Stimulated activated CD8-positive, alpha-beta memory T cell treated with anti-CD3 and anti-CD28 coated beads, Interleukin-12 subunit alpha, Interleukin-12 subunit beta, amount 100 ng/mL, for 4 hours (primary cell): ENCODE measurements around the gene GMIP.
"Not testable (repeated sequence)": the region's sequence is repeated elsewhere in the genome, so short reads cannot be mapped to it uniquely, and the experiment has no call there.

Experiments used
- DNase-seq: peaks from one replicate; pipeline ENCODE4 v3.0.0-alpha.2; 2020; ENCODE audit warnings: low read depth

GMIP gene

GRCh38 chr19:19606686-19607085 lies 36.8 kb downstream of the GMIP start:
- DNase-seq, result not testable (repeated sequence)

GRCh38 chr19:19606021-19606420 lies 37.4 kb downstream of the GMIP start:
- DNase-seq, result no peak

- DNase-seq, result no peak
These were observed 40.6 kb downstream of the GMIP start for GRCh38 chr19:19602713-19603324.

DNA sequence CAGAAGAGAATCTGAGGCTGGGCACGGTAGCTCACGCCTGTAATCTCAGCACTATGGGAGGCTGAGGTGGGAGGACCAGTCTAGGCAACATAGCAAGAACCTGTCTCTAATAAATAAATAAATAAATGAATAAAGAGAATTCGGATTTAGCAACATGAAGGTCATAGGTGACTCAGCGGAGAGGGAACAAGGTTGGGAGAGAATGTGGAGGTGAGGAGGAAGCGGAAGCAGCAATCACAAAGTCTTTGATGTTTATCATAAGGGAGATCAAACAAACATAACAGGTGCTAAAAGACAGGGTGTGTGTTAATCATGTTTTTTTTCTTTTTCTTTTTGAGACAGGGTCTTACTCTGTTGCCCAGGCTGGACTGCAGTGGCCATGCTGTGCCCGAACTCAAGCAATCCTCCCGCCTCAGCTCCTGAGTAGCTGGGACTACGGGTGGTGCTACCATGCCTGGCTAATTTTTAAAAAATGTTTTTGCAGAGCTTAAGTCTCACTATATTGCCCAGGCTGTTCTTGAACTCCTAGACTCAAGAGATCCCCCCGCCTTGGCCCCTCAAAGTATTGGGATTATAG lies 41.2 kb downstream of the GMIP start:
- no peak for DNase-seq

DNA sequence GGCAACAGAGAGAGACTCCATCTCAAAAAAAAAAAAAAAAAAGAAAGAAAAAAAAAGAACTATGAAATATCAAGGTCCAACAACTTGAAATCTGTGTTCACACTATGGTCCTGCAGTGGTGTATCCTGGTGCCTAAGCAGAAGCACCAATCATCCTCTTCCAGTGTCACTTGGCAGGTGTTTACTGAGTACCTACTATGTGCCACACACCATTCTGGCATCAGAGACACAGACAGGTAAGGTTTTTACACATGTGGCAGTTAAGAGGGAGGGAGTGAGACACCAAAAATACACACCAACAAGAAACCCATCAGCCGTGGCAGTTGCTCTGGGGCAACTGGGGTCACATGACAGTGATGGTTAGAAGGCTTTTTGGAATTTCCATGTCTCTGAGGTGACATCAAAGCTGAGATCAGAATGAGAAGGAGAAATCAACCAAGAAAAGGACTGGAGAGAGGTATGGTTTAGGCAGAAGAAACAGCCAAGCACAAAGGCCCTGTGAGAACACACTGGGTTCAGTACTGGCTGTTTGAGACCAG lies 42.6 kb downstream of the GMIP start:
- no peak for DNase-seq

DNA sequence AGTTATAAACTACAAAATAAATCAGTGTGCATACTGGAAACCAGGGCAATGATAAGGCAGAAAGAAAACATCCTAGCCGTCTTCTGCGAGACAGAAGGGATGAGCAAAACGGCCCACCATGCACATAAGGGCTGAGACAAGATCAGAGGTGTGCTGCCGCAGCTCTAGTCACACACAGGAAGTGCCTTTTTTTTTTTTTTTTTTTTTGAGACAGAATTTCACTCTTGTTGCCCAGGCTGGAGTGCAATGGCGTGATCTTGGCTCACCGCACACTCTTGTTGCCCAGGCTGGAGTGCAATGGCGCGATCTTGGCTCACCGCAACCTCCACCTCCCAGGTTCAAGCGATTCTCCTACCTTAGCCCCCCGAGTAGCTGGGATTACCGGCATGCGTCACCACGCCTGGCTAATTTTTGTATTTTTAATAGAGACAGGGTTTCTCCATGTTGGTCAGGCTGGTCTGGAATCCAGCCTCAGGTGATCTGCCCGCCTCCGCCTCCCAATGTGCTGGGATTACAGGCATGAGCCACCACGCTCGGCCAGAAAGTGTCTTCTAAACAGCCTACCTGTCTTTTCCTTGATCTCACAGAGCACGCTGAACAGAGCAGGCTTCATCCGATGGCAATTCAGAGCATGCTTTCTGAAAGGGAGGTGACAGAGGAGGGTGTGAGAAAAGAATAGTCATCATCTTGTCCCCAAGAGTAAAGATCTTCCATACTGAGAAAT lies 44.6 kb downstream of the GMIP start:
- DNase-seq, result peak; percentile 29

DNA sequence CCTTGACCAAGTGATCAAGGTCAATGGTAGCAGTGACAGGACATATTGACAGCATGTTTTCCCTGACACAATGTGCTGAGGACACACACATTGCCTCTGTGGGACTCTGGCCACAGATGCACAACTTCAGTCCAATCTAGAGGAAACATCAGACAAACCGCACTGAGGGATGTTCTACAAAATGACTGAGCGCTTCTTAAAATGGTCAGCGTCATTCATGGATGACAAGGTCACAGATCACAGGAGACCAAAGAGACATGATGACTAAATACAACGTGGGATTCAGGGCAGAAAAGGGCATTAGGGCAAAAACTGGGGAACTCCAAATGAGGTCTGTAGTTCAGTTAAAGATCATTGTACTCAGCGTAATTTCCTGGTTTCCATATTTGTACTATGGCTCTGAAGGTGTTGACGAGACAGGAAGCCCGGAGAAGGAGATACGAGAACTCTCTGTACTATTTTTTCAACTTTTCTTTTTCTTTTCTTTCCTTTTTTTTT lies 45.6 kb downstream of the GMIP start:
- DNase-seq, result no peak

- DNase-seq, result no peak
These were observed 48.2 kb downstream of the GMIP start for GRCh38 chr19:19595171-19595701.

DNA sequence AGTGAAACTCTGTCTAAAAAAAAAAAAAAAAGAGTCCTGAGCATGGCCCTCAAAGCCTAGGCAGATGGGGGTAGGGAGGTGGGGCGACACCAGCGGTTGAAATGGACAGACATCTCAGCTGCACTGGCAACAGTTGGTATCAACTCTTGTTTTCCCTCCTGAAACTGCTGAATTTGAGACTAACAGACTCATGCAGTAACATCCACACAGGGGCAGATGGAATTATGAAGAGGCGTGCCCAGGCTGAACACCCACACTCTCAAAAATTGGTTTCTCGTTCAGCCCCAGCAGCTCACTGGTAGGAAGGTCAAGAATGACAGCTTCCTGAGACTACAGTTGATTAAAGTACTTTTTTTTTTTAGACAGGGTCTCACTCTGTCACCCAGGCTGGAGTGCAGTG lies 49.1 kb downstream of the GMIP start:
- DNase-seq, result no peak

GRCh38 chr19:19592690-19593089 lies 50.8 kb downstream of the GMIP start:
- no peak for DNase-seq

- DNase-seq, result peak; percentile 34
These were observed 52.2 kb downstream of the GMIP start for GRCh38 chr19:19591133-19591825.

GRCh38 chr19:19588546-19588945 lies 54.9 kb downstream of the GMIP start:
- no peak for DNase-seq

GRCh38 chr19:19587771-19588170 lies 55.7 kb downstream of the GMIP start:
- no peak for DNase-seq

DNA sequence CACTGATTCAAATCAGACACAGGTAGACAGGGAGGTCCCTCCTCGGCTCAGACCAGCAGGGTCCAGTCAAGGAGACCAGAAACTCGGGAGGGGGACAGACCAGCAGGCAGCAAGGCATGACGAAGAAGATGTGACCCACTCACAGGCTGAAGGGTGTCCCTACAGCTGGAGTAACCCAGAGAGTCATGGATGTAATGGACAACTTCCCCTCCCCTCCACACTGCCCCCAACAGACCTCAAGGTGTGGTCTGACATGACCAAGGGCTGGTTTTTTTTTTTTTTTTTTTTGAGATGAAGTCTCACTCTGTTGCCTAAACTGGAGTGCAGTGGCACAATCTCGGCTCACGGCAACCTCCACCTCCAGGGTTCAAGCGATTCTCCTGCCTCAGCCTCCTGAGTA lies 59.1 kb downstream of the GMIP start:
- no peak for DNase-seq

- DNase-seq, result no peak
These were observed 61.0 kb downstream of the GMIP start for GRCh38 chr19:19582471-19582870.

DNA sequence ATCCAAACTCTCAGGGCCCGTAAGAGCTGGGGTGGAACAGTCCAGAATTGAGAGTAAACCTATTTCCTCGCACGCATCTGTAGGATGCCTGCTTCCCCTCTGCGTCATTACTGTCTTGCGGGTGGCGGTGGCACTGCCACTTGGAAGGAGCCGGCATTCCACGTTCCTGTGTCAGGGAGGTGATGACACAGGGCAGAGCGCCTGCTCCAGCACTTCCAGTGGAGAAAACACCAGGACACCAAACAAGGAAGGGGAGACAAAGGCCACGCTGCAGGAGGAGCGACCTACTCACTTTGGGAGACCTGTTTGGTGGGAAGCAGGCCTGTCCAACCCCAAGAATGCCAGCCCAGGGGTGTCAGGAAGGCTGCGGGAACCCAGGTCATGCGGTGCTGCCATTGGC lies 62.1 kb downstream of the GMIP start:
- DNase-seq, result no peak

GRCh38 chr19:19580418-19580817 lies 63.0 kb downstream of the GMIP start:
- no peak for DNase-seq

GRCh38 chr19:19579533-19580361 lies 63.7 kb downstream of the GMIP start:
- no peak for DNase-seq
